Testis (tissue), 2 donors: Measurements from ENCODE around the gene TRPC4.

ENCODE experiments used
- CTCF ChIP-seq, 3 experiments: fragments of 450-650 bp in 2 of 3; fragments of 200-600 bp in 1 of 3; sonication (generic) in 1 of 3; IDR thresholded peaks; one replicate each; pipeline ENCODE4 v1.5.1; 2016 to 2019; ENCODE audit warnings: antibody characterized with exemption in 3 of 3, mild to moderate bottlenecking in 2 of 3, moderate library complexity in 1 of 3
- POLR2A ChIP-seq: fragments of 450-650 bp; IDR thresholded peaks from one replicate; pipeline ENCODE4 v1.6.1; 2017; ENCODE audit warnings: antibody characterized with exemption, mild to moderate bottlenecking, moderate library complexity

- no peak for TF ChIP-seq CTCF (IDR thresholded peaks at IDR 0.05)
- TF ChIP-seq POLR2A, result no peak
Measured at GRCh38 chr13:37775871-37776270, 93.7 kb downstream of the TRPC4 start.
